GM12878 (cell line): ENCODE results near the gene DDX27. TPM values are rescaled to one million over a fixed set of nuclear protein-coding genes. Genes with fewer than 3 reads are reported as not detected.

Experiments used
- ASH2L ChIP-seq: fragments of 300-600, 200-600 bp; sonication (generic); IDR thresholded peaks from 2 replicates; pipeline ENCODE4 v1.6.1; 2017; ENCODE audit warnings: low read depth, mild to moderate bottlenecking, borderline replicate concordance
- CHD4 ChIP-seq: fragments of 200-600 bp; sonication (generic); IDR thresholded peaks from 2 replicates; pipeline ENCODE4 v1.6.1; 2016; ENCODE audit warnings: mild to moderate bottlenecking
- EZH2 ChIP-seq: IDR thresholded peaks from 2 replicates; pipeline ENCODE4 v1.6.1; 2012; ENCODE audit warnings: low read depth, mild to moderate bottlenecking, control low read depth, inconsistent platforms, low read length, borderline replicate concordance; ENCODE audit not compliant: control insufficient read depth
- FOXM1 ChIP-seq: IDR thresholded peaks from 2 replicates; pipeline ENCODE4 v1.6.1; 2012; ENCODE audit warnings: low read depth, mild to moderate bottlenecking, inconsistent platforms, low read length, moderate library complexity
- GABPA ChIP-seq: IDR thresholded peaks from 2 replicates; pipeline ENCODE4 v1.6.1; 2014; ENCODE audit warnings: antibody characterized with exemption, low read depth, mild to moderate bottlenecking, inconsistent platforms
- HDAC6 ChIP-seq: fragments of 200-600 bp; sonication (generic); IDR thresholded peaks from one replicate; pipeline ENCODE4 v1.8.0; 2017; ENCODE audit warnings: antibody characterized with exemption; ENCODE audit not compliant: unreplicated experiment
- IRF5 ChIP-seq: fragments of 450-650 bp; IDR thresholded peaks from 2 replicates; pipeline ENCODE4 v1.6.1; 2017; ENCODE audit warnings: borderline replicate concordance
- MEF2A ChIP-seq: IDR thresholded peaks from 2 replicates; pipeline ENCODE4 v1.6.1; 2011; ENCODE audit warnings: low read depth, mild to moderate bottlenecking, low read length, moderate library complexity; ENCODE audit not compliant: insufficient read depth
- NR2F1 ChIP-seq: fragments of 450-650 bp; conservative IDR thresholded peaks from 2 replicates; pipeline ENCODE4 v1.6.1; 2017; ENCODE audit warnings: mild to moderate bottlenecking
- RUNX3 ChIP-seq: IDR thresholded peaks from 2 replicates; pipeline ENCODE4 v1.6.1; 2012; ENCODE audit warnings: low read length, inconsistent platforms
- SKIL ChIP-seq: fragments of 450-650 bp; IDR thresholded peaks from 2 replicates; pipeline ENCODE4 v1.6.1; 2017; ENCODE audit warnings: mild to moderate bottlenecking, low read depth, inconsistent platforms; ENCODE audit not compliant: poor library complexity, severe bottlenecking
- SMAD1 ChIP-seq: fragments of 450-650 bp; IDR thresholded peaks from 2 replicates; pipeline ENCODE4 v1.6.1; 2018; ENCODE audit warnings: mild to moderate bottlenecking, low read depth; ENCODE audit not compliant: partially characterized antibody
- SMARCA5 ChIP-seq: fragments of 450-650 bp; IDR thresholded peaks from 2 replicates; pipeline ENCODE4 v1.6.1; 2017; ENCODE audit warnings: mild to moderate bottlenecking
- YBX1 ChIP-seq: fragments of 450-650 bp; IDR thresholded peaks from 2 replicates; pipeline ENCODE4 v1.6.1; 2016; ENCODE audit warnings: antibody characterized with exemption
- ZBTB11 ChIP-seq: fragments of 450-650 bp; formaldehyde crosslinking; IDR thresholded peaks from 2 replicates; pipeline ENCODE4 v1.5.0; 2022; ENCODE audit warnings: mild to moderate bottlenecking, missing genetic modification characterization
- ZNF622 ChIP-seq: fragments of 450-650 bp; IDR thresholded peaks from 2 replicates; pipeline ENCODE4 v1.6.1; 2017; ENCODE audit warnings: mild to moderate bottlenecking, inconsistent platforms
- ZNF687 ChIP-seq: fragments of 450-650 bp; IDR thresholded peaks from 2 replicates; pipeline ENCODE4 v1.6.1; 2017; ENCODE audit warnings: mild to moderate bottlenecking, moderate library complexity
- ZZZ3 ChIP-seq: IDR thresholded peaks from 2 replicates; pipeline ENCODE4 v1.6.1; 2011; ENCODE audit warnings: low read depth; ENCODE audit not compliant: control insufficient read depth, insufficient read length
- polyA plus RNA-seq, 11 experiments: library from polyadenylated mRNA; depleted of rRNA in 4 of 11; unstranded in 6 of 11; stranded (reverse) in 5 of 11; fragments of >200 nt; fragmentation: Nextera tagmentation in 4 of 11; fragmentation: Illumina TruSeq in 1 of 11; extraction: Ambion mirVana in 4 of 11; extraction: Trizol in 1 of 11; gene quantifications; 1 replicate in 1 of 11; 2 replicates in 10 of 11; pipeline versions ENCODE4 v1.2.1 to v1.2.3, GENCODE V29; 2011 to 2016; ENCODE audit warnings: inconsistent platforms in 2 of 11, missing spikeins in 2 of 11, low read depth in 1 of 11
- total RNA-seq, 4 experiments: library from RNA; depleted of rRNA in 3 of 4; stranded (reverse); fragments of >200 nt in 3 of 4; fragmentation: Illumina TruSeq in 1 of 4; extraction: Trizol in 1 of 4; gene quantifications; 2 replicates each; pipeline versions ENCODE4 v1.2.1 to v1.2.3, GENCODE V29; 2013 to 2021

Gene DDX27
- total and polyA plus RNA-seq, 10 of the 15 experiments (the other 5 are each of a cell fraction or from before 2014, with no cell fraction given): 19.8 to 78.8 (median 54.9) TPM

- TF ChIP-seq SMAD1: peak; percentile 65
- no peak for TF ChIP-seq HDAC6
- no peak for TF ChIP-seq ASH2L
- TF ChIP-seq ZNF687: 0 out of 2 replicates have a peak, but pooled peaks have one; percentile 6
- peak; percentile 1; the same call in 1 of the 2 replicates for TF ChIP-seq RUNX3
- TF ChIP-seq ZNF622: no peak
- no peak for TF ChIP-seq YBX1
- TF ChIP-seq IRF5: no peak
- no peak for TF ChIP-seq ZZZ3
- TF ChIP-seq GABPA: no peak
- TF ChIP-seq CHD4: no peak
- 0 out of 2 replicates have a peak, but pooled peaks have one; percentile 3 for TF ChIP-seq NR2F1
- no peak for TF ChIP-seq EZH2
- TF ChIP-seq SMARCA5: no peak
- no peak for TF ChIP-seq SKIL
- TF ChIP-seq ZBTB11 (CRISPR knock-in tag): no peak
- TF ChIP-seq FOXM1: 0 out of 2 replicates have a peak, but pooled peaks have one; percentile 28
- no peak for TF ChIP-seq MEF2A
Observed at GRCh38 chr20:49278818-49279676, 59.8 kb downstream of the DDX27 start (continued).
